HEK293 (cell line): ENCODE data around the gene GPR157.

Experiments
- CTCF ChIA-PET: fragments of 350-600 bp; formaldehyde crosslinking; extraction: SDS; loops from one replicate; lab custom pipeline; 2021; ENCODE audit warnings: antibody characterized with exemption; lab: Yijun Ruan, JAX
- POLR2A ChIA-PET: fragments of 300-600 bp; formaldehyde crosslinking; extraction: SDS; loops from one replicate; lab custom pipeline; 2020; ENCODE audit warnings: antibody characterized with exemption, inconsistent platforms; lab: Yijun Ruan, JAX
- H3K27ac ChIP-seq: fragments of 200-500 bp; sonication (Bioruptor generic); 2 replicates; pipeline ENCODE4 v1.5.1; 2014; ENCODE audit warnings: low read depth, low read length, control low read depth, inconsistent platforms; ENCODE audit errors: extremely low read depth
- H3K36me3 ChIP-seq, 2 experiments: fragments of 200-500 bp in 1 of 2; sonication (Bioruptor generic) in 1 of 2; 1 replicate in 1 of 2; 2 replicates in 1 of 2; pipeline ENCODE4 v1.5.1; 2014 to 2017; ENCODE audit warnings: inconsistent platforms in 2 of 2, low read length in 2 of 2; ENCODE audit not compliant: control insufficient read depth in 2 of 2, insufficient read depth in 1 of 2
- H3K4me1 ChIP-seq: fragments of 200-500 bp; sonication (Bioruptor generic); 2 replicates; pipeline ENCODE4 v1.5.1; 2014; ENCODE audit warnings: mild to moderate bottlenecking, low read length, inconsistent platforms; ENCODE audit not compliant: control insufficient read depth, insufficient read depth
- H3K4me3 ChIP-seq: 2 replicates; pipeline ENCODE4 v1.5.1; 2011; ENCODE audit warnings: low read depth, mild to moderate bottlenecking, control low read depth, low read length, moderate library complexity
- H3K9me3 ChIP-seq: fragments of 200-500 bp; sonication (Bioruptor generic); 2 replicates; pipeline ENCODE4 v1.5.1; 2014; ENCODE audit warnings: low read depth, low read length, inconsistent platforms; ENCODE audit not compliant: control insufficient read depth, insufficient read depth
- CTCF ChIP-seq: fragments of 450-650 bp; formaldehyde crosslinking; IDR thresholded peaks from 2 replicates; pipeline ENCODE4 v1.5.1; 2016; ENCODE audit warnings: missing biosample characterization, missing genetic modification characterization
- MZF1 ChIP-seq: fragments of 450-650 bp; formaldehyde crosslinking; IDR thresholded peaks from 2 replicates; pipeline ENCODE4 v1.5.1; 2017; ENCODE audit warnings: missing biosample characterization, missing genetic modification characterization, borderline replicate concordance
- SETDB1 ChIP-seq: IDR thresholded peaks from one replicate; pipeline ENCODE4 v1.6.1; 2017; ENCODE audit warnings: mild to moderate bottlenecking, low read length, moderate library complexity, mixed read lengths; ENCODE audit not compliant: insufficient read length
- SP7 ChIP-seq: fragments of 450-650 bp; formaldehyde crosslinking; IDR thresholded peaks from 2 replicates; pipeline ENCODE4 v1.5.1; 2016; ENCODE audit warnings: missing biosample characterization, missing genetic modification characterization
- TRIM28 ChIP-seq: IDR thresholded peaks from 2 replicates; pipeline ENCODE4 v1.6.1; 2011; ENCODE audit warnings: low read length, control low read depth, borderline replicate concordance
- TSHZ1 ChIP-seq: fragments of 450-650 bp; formaldehyde crosslinking; IDR thresholded peaks from 2 replicates; pipeline ENCODE4 v1.5.1; 2016; ENCODE audit warnings: missing biosample characterization, missing genetic modification characterization, borderline replicate concordance
- ZBTB21 ChIP-seq: fragments of 450-650 bp; formaldehyde crosslinking; IDR thresholded peaks from 2 replicates; pipeline ENCODE4 v1.5.1; 2017; ENCODE audit warnings: missing biosample characterization, missing genetic modification characterization
- ZNF114 ChIP-seq: fragments of 450-650 bp; formaldehyde crosslinking; IDR thresholded peaks from 2 replicates; pipeline ENCODE4 v1.5.0; 2017; ENCODE audit warnings: missing biosample characterization, missing genetic modification characterization
- ZNF16 ChIP-seq: fragments of 450-650 bp; formaldehyde crosslinking; IDR thresholded peaks from 2 replicates; pipeline ENCODE4 v1.5.1; 2016; ENCODE audit warnings: low read depth, missing biosample characterization, missing genetic modification characterization
- ZNF302 ChIP-seq: fragments of 450-650 bp; formaldehyde crosslinking; IDR thresholded peaks from 2 replicates; pipeline ENCODE4 v1.5.1; 2016; ENCODE audit warnings: missing biosample characterization, missing genetic modification characterization, low read depth
- ZNF354C ChIP-seq: fragments of 450-650 bp; formaldehyde crosslinking; IDR thresholded peaks from 2 replicates; pipeline ENCODE4 v1.5.1; 2016; ENCODE audit warnings: missing biosample characterization, missing genetic modification characterization, low read depth, borderline replicate concordance
- ZNF404 ChIP-seq: fragments of 450-650 bp; formaldehyde crosslinking; IDR thresholded peaks from 2 replicates; pipeline ENCODE4 v1.5.1; 2017; ENCODE audit warnings: missing biosample characterization, missing genetic modification characterization
- ZNF449 ChIP-seq: fragments of 450-650 bp; formaldehyde crosslinking; IDR thresholded peaks from 2 replicates; pipeline ENCODE4 v1.5.1; 2017; ENCODE audit warnings: missing biosample characterization, mild to moderate bottlenecking, missing genetic modification characterization, moderate library complexity
- ZNF501 ChIP-seq: fragments of 450-650 bp; formaldehyde crosslinking; IDR thresholded peaks from 2 replicates; pipeline ENCODE4 v1.5.1; 2016; ENCODE audit warnings: missing biosample characterization, missing genetic modification characterization
- ZNF510 ChIP-seq: fragments of 450-650 bp; formaldehyde crosslinking; IDR thresholded peaks from 2 replicates; pipeline ENCODE4 v1.5.1; 2018; ENCODE audit warnings: mild to moderate bottlenecking, missing genetic modification characterization, missing biosample characterization; ENCODE audit not compliant: insufficient replicate concordance
- ZNF529 ChIP-seq: fragments of 450-650 bp; formaldehyde crosslinking; IDR thresholded peaks from 2 replicates; pipeline ENCODE4 v1.5.1; 2017; ENCODE audit warnings: missing genetic modification characterization, missing biosample characterization; ENCODE audit not compliant: insufficient replicate concordance
- ZNF561 ChIP-seq: fragments of 450-650 bp; IDR thresholded peaks from 2 replicates; pipeline ENCODE4 v1.5.1; 2018; ENCODE audit warnings: missing biosample characterization, missing genetic modification characterization, borderline replicate concordance
- ZNF621 ChIP-seq: fragments of 450-650 bp; formaldehyde crosslinking; IDR thresholded peaks from 2 replicates; pipeline ENCODE4 v1.5.1; 2017; ENCODE audit warnings: missing biosample characterization, missing genetic modification characterization
- ZNF624 ChIP-seq: fragments of 450-650 bp; formaldehyde crosslinking; IDR thresholded peaks from 2 replicates; pipeline ENCODE4 v1.5.1; 2017; ENCODE audit warnings: missing biosample characterization, missing genetic modification characterization
- ZNF626 ChIP-seq: fragments of 450-650 bp; sonication (Bioruptor Pico); formaldehyde crosslinking; IDR thresholded peaks from 2 replicates; pipeline ENCODE4 v1.5.1; 2018; ENCODE audit warnings: missing biosample characterization, missing genetic modification characterization, inconsistent platforms
- ZNF639 ChIP-seq: fragments of 450-650 bp; formaldehyde crosslinking; IDR thresholded peaks from 2 replicates; pipeline ENCODE4 v1.5.1; 2016; ENCODE audit warnings: missing biosample characterization, missing genetic modification characterization
- ZNF777 ChIP-seq: fragments of 450-650 bp; formaldehyde crosslinking; IDR thresholded peaks from 2 replicates; pipeline ENCODE4 v1.5.1; 2017; ENCODE audit warnings: missing biosample characterization, missing genetic modification characterization, borderline replicate concordance
- TF ChIP-seq, protein P1 (sequence below): fragments of 450-650 bp; IDR thresholded peaks from 2 replicates; pipeline ENCODE4 v1.5.1; 2018; ENCODE audit warnings: missing biosample characterization, mild to moderate bottlenecking, missing genetic modification characterization
- TF ChIP-seq, protein P2 (sequence below): fragments of 450-650 bp; formaldehyde crosslinking; IDR thresholded peaks from 2 replicates; pipeline ENCODE4 v1.5.1; 2016; ENCODE audit warnings: missing biosample characterization, missing genetic modification characterization

The GPR157 gene

GRCh38 chr1:9097947-9098705 lies 30.8 kb downstream of the GPR157 start:
- no peak overlapping the region for H3K27ac ChIP-seq
- ChIA-PET POLR2A (no interaction called here), CTCF (interaction anchor here (0.7 to 1.5 kb wide), 4 partner anchors 13 to 140 kb away, joined by 3 to 4 read pairs (median 4); no protein-coding TSS in a partner anchor)
- peaks cover 0 to 9% of the 10 kb centered on the region in 2 experiments; a peak in 2 of 3 replicates for H3K36me3 ChIP-seq
- TF ChIP-seq ZNF354C (tag by site-specific recombination) (no peak), ZNF302 (tag by site-specific recombination) (no peak), ZNF501 (tag by site-specific recombination) (no peak), ZNF449 (tag by site-specific recombination) (no peak), ZNF639 (tag by site-specific recombination) (no peak), ZNF621 (tag by site-specific recombination) (no peak), CTCF (tag by site-specific recombination) (no peak), MZF1 (tag by site-specific recombination) (no peak), ZNF114 (no peak), SP7 (tag by site-specific recombination) (no peak), ZNF777 (no peak), ZBTB21 (tag by site-specific recombination) (no peak), ZNF404 (tag by site-specific recombination) (no peak), ZNF16 (tag by site-specific recombination) (no peak)
- TF ChIP-seq, protein P1, sequence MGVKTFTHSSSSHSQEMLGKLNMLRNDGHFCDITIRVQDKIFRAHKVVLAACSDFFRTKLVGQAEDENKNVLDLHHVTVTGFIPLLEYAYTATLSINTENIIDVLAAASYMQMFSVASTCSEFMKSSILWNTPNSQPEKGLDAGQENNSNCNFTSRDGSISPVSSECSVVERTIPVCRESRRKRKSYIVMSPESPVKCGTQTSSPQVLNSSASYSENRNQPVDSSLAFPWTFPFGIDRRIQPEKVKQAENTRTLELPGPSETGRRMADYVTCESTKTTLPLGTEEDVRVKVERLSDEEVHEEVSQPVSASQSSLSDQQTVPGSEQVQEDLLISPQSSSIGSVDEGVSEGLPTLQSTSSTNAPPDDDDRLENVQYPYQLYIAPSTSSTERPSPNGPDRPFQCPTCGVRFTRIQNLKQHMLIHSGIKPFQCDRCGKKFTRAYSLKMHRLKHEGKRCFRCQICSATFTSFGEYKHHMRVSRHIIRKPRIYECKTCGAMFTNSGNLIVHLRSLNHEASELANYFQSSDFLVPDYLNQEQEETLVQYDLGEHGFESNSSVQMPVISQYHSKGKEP (tag by site-specific recombination): no peak
- TF ChIP-seq, protein P2, sequence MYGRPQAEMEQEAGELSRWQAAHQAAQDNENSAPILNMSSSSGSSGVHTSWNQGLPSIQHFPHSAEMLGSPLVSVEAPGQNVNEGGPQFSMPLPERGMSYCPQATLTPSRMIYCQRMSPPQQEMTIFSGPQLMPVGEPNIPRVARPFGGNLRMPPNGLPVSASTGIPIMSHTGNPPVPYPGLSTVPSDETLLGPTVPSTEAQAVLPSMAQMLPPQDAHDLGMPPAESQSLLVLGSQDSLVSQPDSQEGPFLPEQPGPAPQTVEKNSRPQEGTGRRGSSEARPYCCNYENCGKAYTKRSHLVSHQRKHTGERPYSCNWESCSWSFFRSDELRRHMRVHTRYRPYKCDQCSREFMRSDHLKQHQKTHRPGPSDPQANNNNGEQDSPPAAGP: no peak
- no peaks in the 10 kb centered on the region for H3K4me1 ChIP-seq
- no peak overlapping the region for H3K4me3 ChIP-seq
- H3K9me3 ChIP-seq: no peaks in the 10 kb centered on the region

DNA sequence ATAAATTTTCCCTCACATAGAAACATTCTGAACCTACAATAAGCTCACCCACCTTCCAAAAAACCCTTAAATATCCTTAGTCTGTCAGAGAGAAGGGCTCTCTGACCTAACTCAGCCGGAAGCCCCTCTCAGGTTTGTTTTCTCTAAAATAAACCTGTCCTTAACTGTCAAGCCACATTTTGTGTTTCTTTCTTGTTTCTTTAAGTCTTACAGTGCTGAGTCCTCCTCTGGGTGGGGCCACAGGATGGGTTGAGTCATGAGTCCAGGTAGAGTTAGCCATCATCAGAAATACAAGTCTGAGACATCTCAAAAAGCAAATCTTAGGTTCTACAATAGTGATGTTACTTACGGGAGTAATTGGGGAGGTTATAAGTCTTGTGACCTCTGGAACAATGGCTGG lies 33.1 kb downstream of the GPR157 start:
- Histone ChIP-seq H3K4me3 (no peak overlapping the region), H3K36me3 (no peaks in the 10 kb centered on the region), H3K27ac (no peak overlapping the region), H3K9me3 (no peaks in the 10 kb centered on the region), H3K4me1 (no peaks in the 10 kb centered on the region)
- ChIA-PET CTCF (interaction anchor here (1.1 kb wide), 1 partner anchor 14 kb away, joined by 4 read pairs; no protein-coding TSS in a partner anchor), POLR2A (no interaction called here)
- TF ChIP-seq ZNF624 (tag by site-specific recombination) (no peak), TSHZ1 (tag by site-specific recombination) (0 out of 2 replicates have a peak, but pooled peaks have one; percentile 23), ZNF529 (tag by site-specific recombination) (peak; percentile 62), SETDB1 (peak; percentile 98), TRIM28 (peak; percentile 96), ZNF561 (tag by site-specific recombination) (no peak), ZNF510 (tag by site-specific recombination) (no peak), ZNF626 (tag by site-specific recombination) (peak; percentile 81; the same call in 1 of the 2 replicates)
